Adrenal gland (tissue), 12 donors: ENCODE results near the gene PROX1. TPM values are rescaled to one million over a fixed set of nuclear protein-coding genes. Genes with fewer than 3 reads are reported as not detected.

Source experiments
- DNase-seq, 7 donors: peaks; one replicate each; pipeline ENCODE4 v3.0.0-alpha.2; 2019 to 2020
- H3K27ac ChIP-seq, 5 donors: fragments of 200-600 bp; sonication (generic) in 4 of 5; 1 replicate in 3 of 5; 2 replicates in 2 of 5; pipeline versions ENCODE4 v1.5.1 to v1.8.0; 2016 to 2020; ENCODE audit warnings: mild to moderate bottlenecking in 1 of 5
- H3K27me3 ChIP-seq: fragments of 200-600 bp; 2 replicates; pipeline ENCODE4 v1.8.0; 2021
- H3K36me3 ChIP-seq, 2 donors: fragments of 200-600 bp; replicated peaks in 1 of 2; 1 replicate in 1 of 2; 2 replicates in 1 of 2; pipeline versions ENCODE4 v1.5.1 to v1.8.0; 2018 to 2022
- H3K4me1 ChIP-seq, 2 donors: fragments of 200-600 bp; replicated peaks in 1 of 2; 1 replicate in 1 of 2; 2 replicates in 1 of 2; pipeline versions ENCODE4 v1.5.1 to v1.8.0; 2018 to 2021
- H3K4me3 ChIP-seq, 4 donors: fragments of 200-600 bp; sonication (generic) in 3 of 4; one replicate each; pipeline ENCODE4 v1.5.1; 2016 to 2018
- H3K9me3 ChIP-seq, 3 donors: fragments of 200-600 bp; sonication (generic) in 1 of 3; replicated peaks in 1 of 3; 1 replicate in 2 of 3; 2 replicates in 1 of 3; pipeline versions ENCODE4 v1.5.1 to v1.8.0; 2016 to 2021
- CTCF ChIP-seq, 6 experiments: fragments of 450-650 bp in 4 of 6; fragments of 200-600 bp in 2 of 6; sonication (generic) in 1 of 6; IDR thresholded peaks; 1 replicate in 5 of 6; 2 replicates in 1 of 6; pipeline versions ENCODE4 v1.5.1 to v1.8.0; 2016 to 2021; ENCODE audit warnings: antibody characterized with exemption in 6 of 6, mild to moderate bottlenecking in 2 of 6, moderate library complexity in 1 of 6
- POLR2A ChIP-seq, 2 donors: fragments of 450-650 bp; IDR thresholded peaks; one replicate each; pipeline ENCODE4 v1.6.1; 2017; ENCODE audit warnings: antibody characterized with exemption in 2 of 2, mild to moderate bottlenecking in 2 of 2, moderate library complexity in 1 of 2
- WGBS, 4 donors: extraction: QIAGEN DNeasy Blood & Tissue Kit in 2 of 4; methylation state at CpG; one replicate each; pipeline versions ENCODE4 v1.1.5 to v1.1.7; 2013 to 2017; 5-methylcytosine and 5-hydroxymethylcytosine counted together
- intact Hi-C, 2 donors: fragments of 100-400 bp; cut with DNase I; formaldehyde crosslinking; loops; one replicate each; pipeline versions ENCODE4 v1.14.1 to v1.15.0; 2022 to 2023
- polyA plus RNA-seq, 3 donors: library from polyadenylated mRNA; stranded (reverse); fragments of 200-250 nt in 2 of 3; fragments of 350-450 nt in 1 of 3; fragmentation: Illumina TruSeq in 1 of 3; extraction: RNeasy Lipid Tissue Mini Kit (QIAGEN cat#74804) in 1 of 3; gene quantifications; one replicate each; pipeline ENCODE4 v1.2.3, GENCODE V29; 2013 to 2014
- total RNA-seq, 9 donors: library from RNA; depleted of rRNA in 4 of 9; stranded (reverse); fragments of >200 nt in 4 of 9; fragments of 120-200 nt in 1 of 9; fragmentation: NEBNext Ultra II Directional in 1 of 9; extraction: Animal tissue kit (Norgen Biotek cat#: 25700) in 1 of 9; gene quantifications; one replicate each; pipeline versions ENCODE4 v1.1.0 to v1.2.4, GENCODE V29; 2013 to 2023
- donor health status: healthy with polysubstance abuse.
- donor health status: Bipolar disorder and iron deficiency.
- donor health status: DM: yes; HTN: yes; CAD: no.
- donor health status: DM: no; HTN: no; CAD: no.
- donor health status: DM: no; HTN: no; CAD: no.
- donor health status: DM: yes; HTN: yes; CAD: no.

PROX1 gene
- total and polyA plus RNA-seq, 12 donors = 2.6 to 91.7 (median 18.8) TPM

- peaks cover 20 to 37% of the 10 kb centered on the region in 2 donors for H3K4me1 ChIP-seq
- no peak overlapping the region for H3K27ac ChIP-seq
- intact Hi-C loops = no loop called here
- H3K36me3 ChIP-seq = peaks cover 0 to 24% of the 10 kb centered on the region in 2 donors
- no peaks in the 10 kb centered on the region for H3K27me3 ChIP-seq
- TF ChIP-seq CTCF (IDR thresholded peaks at IDR 0.05) (no peak), POLR2A (IDR thresholded peaks at IDR 0.05) (no peak)
- 87 to 97% (median 95%) methylated on average over 2 of the region's 2 CpGs for WGBS, 4 donors
- no peaks in the 10 kb centered on the region for H3K9me3 ChIP-seq
- DNase-seq = no peak
- H3K4me3 ChIP-seq = no peak overlapping the region
Observed at GRCh38 chr1:213999732-214000131, 12.0 kb downstream of the PROX1 start.

- H3K27ac ChIP-seq = peak overlapping the region in 3 of 5 donors; percentile 60 to 81 (median 70)
- H3K9me3 ChIP-seq = no peaks in the 10 kb centered on the region
- peaks cover 0 to 18% of the 10 kb centered on the region in 2 donors for H3K36me3 ChIP-seq
- intact Hi-C loops = no loop called here
- WGBS, 4 donors = 60 to 68% (median 64%) methylated on average over 6 of the region's 6 CpGs
- H3K4me3 ChIP-seq = no peak overlapping the region
- H3K4me1 ChIP-seq = peaks cover 20 to 37% of the 10 kb centered on the region in 2 donors
- no peaks in the 10 kb centered on the region for H3K27me3 ChIP-seq
- no peak for DNase-seq
- TF ChIP-seq CTCF (IDR thresholded peaks at IDR 0.05) (no peak), POLR2A (IDR thresholded peaks at IDR 0.05) (no peak)
Observed at GRCh38 chr1:214002060-214002459, 14.3 kb downstream of the PROX1 start.

- Histone ChIP-seq H3K36me3 (peaks cover 0 to 13% of the 10 kb centered on the region in 2 donors), H3K27me3 (no peaks in the 10 kb centered on the region), H3K4me1 (peaks cover 20 to 37% of the 10 kb centered on the region in 2 donors), H3K27ac (peak overlapping the region in 4 of 5 donors; percentile 34 to 81 (median 65)), H3K9me3 (no peaks in the 10 kb centered on the region), H3K4me3 (no peak overlapping the region)
- TF ChIP-seq POLR2A (IDR thresholded peaks at IDR 0.05) = peak in 1 of 2 donors; percentile 19
- no peak for TF ChIP-seq CTCF (IDR thresholded peaks at IDR 0.05)
- intact Hi-C loops = no loop called here
- 12 to 22% (median 16%) methylated on average over 3 of the region's 3 CpGs for WGBS, 4 donors
- DNase-seq = peak in 2 of 7 donors; percentile 42 to 56
Observed at GRCh38 chr1:214002472-214002871, 14.7 kb downstream of the PROX1 start.

- DNase-seq = no peak
- Histone ChIP-seq H3K4me1 (peaks cover 20 to 37% of the 10 kb centered on the region in 2 donors), H3K27ac (peak overlapping the region in 4 of 5 donors; percentile 34 to 81 (median 57)), H3K36me3 (peaks cover 0 to 6% of the 10 kb centered on the region in 2 donors), H3K27me3 (no peaks in the 10 kb centered on the region), H3K9me3 (no peaks in the 10 kb centered on the region), H3K4me3 (no peak overlapping the region)
- WGBS, 4 donors = 29 to 41% (median 31%) methylated on average over 3 of the region's 3 CpGs
- no peak for TF ChIP-seq POLR2A (IDR thresholded peaks at IDR 0.05)
- TF ChIP-seq CTCF (IDR thresholded peaks at IDR 0.05) = no peak
- intact Hi-C loops = no loop called here
Observed at GRCh38 chr1:214003233-214003632, 15.5 kb downstream of the PROX1 start.
